ENCODE data around the gene TMPRSS6.

DNA sequence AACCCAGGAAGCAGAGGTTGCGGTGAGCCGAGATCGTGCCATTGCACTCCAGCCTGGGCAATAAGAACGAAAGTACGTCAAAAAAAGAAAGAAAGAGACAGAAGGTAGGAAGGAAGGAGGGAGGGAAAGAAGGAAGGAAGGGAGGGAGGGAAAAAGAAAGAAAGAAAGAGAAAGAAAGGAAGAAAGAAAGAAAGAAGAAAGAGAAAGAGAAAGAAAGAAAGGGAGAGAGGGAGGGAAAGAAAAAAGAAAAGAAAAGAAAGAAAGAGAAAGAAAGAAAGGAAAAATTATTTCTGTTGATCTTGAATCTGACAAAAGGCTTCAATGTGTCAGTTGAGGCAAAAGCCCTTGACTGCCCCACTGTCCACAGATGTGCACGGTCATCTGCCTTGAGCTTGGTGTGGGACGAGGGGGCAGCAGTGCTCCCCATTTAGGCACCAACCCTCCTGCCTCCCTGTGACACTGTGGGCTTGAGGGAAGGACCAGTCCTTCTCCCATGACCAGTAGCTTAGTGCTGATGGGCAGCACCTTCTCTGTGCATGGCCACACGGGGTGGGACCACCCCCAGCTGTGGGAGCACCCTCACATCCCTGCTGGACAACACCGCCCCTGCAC is 33.6 kb downstream of the TMPRSS6 start:
- TF ChIP-seq, protein P1, sequence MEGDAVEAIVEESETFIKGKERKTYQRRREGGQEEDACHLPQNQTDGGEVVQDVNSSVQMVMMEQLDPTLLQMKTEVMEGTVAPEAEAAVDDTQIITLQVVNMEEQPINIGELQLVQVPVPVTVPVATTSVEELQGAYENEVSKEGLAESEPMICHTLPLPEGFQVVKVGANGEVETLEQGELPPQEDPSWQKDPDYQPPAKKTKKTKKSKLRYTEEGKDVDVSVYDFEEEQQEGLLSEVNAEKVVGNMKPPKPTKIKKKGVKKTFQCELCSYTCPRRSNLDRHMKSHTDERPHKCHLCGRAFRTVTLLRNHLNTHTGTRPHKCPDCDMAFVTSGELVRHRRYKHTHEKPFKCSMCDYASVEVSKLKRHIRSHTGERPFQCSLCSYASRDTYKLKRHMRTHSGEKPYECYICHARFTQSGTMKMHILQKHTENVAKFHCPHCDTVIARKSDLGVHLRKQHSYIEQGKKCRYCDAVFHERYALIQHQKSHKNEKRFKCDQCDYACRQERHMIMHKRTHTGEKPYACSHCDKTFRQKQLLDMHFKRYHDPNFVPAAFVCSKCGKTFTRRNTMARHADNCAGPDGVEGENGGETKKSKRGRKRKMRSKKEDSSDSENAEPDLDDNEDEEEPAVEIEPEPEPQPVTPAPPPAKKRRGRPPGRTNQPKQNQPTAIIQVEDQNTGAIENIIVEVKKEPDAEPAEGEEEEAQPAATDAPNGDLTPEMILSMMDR (IDR thresholded peaks at IDR 0.05): no peak
- TF ChIP-seq POLR2AphosphoS5 (IDR thresholded peaks at IDR 0.05; ENCODE audit: insufficient read depth in 1 of 2, low read depth in 1 of 2): no peak
